Measurements from ENCODE around the gene SCN2A.
"Not testable (repeated sequence)": the region's sequence is repeated elsewhere in the genome, so short reads cannot be mapped to it uniquely, and the experiment has no call there.

SCN2A gene

GRCh38 chr2:165305391-165306096 is 66.3 kb downstream of the SCN2A start:
- TF ChIP-seq MYC (IDR thresholded peaks at IDR 0.05; ENCODE audit: low read depth, low read length) = no peak
- DNase-seq (ENCODE audit: low read depth) = no peak
- no peak overlapping the region for H3K4me3 ChIP-seq (ENCODE audit: low read depth, low read length)

DNA sequence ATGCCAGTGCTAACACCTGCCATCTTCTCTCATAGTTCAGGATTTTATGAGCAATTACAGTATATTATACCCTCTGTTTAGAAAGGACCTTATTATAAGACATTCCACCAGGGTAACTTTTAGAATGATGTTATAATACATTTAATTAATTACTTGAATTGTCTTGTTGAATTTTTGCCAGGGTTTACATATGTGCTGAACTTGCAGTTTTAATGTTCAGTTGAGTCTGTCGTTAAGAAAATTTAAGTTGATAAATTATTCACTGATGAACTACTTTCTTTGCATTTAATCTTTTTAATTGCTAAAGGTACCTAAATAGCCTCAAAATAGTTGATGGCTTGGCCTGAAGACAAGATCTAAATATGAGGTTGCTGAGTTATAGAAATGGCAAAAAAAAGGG is 68.1 kb downstream of the SCN2A start:
- H3K4me3 ChIP-seq (ENCODE audit: low read depth, low read length) = no peak overlapping the region
- DNase-seq (ENCODE audit: low read depth) = no peak
- TF ChIP-seq POLR2A (IDR thresholded peaks at IDR 0.05; ENCODE audit: extremely low read depth, insufficient read length) (no peak), MAX (IDR thresholded peaks at IDR 0.05; ENCODE audit: low read depth, low read length) (no peak), MYC (IDR thresholded peaks at IDR 0.05; ENCODE audit: low read depth, low read length) (no peak)
- TF ChIP-seq, protein P1, sequence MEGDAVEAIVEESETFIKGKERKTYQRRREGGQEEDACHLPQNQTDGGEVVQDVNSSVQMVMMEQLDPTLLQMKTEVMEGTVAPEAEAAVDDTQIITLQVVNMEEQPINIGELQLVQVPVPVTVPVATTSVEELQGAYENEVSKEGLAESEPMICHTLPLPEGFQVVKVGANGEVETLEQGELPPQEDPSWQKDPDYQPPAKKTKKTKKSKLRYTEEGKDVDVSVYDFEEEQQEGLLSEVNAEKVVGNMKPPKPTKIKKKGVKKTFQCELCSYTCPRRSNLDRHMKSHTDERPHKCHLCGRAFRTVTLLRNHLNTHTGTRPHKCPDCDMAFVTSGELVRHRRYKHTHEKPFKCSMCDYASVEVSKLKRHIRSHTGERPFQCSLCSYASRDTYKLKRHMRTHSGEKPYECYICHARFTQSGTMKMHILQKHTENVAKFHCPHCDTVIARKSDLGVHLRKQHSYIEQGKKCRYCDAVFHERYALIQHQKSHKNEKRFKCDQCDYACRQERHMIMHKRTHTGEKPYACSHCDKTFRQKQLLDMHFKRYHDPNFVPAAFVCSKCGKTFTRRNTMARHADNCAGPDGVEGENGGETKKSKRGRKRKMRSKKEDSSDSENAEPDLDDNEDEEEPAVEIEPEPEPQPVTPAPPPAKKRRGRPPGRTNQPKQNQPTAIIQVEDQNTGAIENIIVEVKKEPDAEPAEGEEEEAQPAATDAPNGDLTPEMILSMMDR (IDR thresholded peaks at IDR 0.05; ENCODE audit: low read depth, low read length) = no peak

DNA sequence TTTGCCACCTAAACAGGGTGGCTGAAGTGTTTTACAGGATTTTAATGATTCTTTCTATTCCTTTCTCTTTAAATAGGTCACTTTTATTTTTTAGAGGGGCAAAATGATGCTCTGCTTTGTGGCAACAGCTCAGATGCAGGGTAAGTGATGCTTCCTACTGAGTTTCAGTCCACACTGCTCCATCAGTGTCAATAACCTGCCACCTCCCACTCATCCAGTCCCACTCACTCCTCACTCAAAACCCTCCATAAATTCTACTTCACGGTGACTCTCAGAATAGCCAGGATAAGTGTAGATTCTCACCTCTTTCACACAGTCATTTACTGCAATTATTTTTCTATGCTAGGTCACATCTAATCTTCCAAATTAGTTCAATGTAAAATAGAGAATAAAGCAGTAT is 72.7 kb downstream of the SCN2A start:
- TF ChIP-seq, protein P1 (IDR thresholded peaks at IDR 0.05; ENCODE audit: low read depth, low read length) = no peak
- no peak for TF ChIP-seq MAX (IDR thresholded peaks at IDR 0.05; ENCODE audit: low read depth, low read length)
- TF ChIP-seq MYC (IDR thresholded peaks at IDR 0.05; ENCODE audit: low read depth, low read length) = no peak
- no peak for TF ChIP-seq POLR2A (IDR thresholded peaks at IDR 0.05; ENCODE audit: extremely low read depth, insufficient read length)
- no peak overlapping the region for H3K4me3 ChIP-seq (ENCODE audit: low read depth, low read length)
- DNase-seq (ENCODE audit: low read depth) = no peak

DNA sequence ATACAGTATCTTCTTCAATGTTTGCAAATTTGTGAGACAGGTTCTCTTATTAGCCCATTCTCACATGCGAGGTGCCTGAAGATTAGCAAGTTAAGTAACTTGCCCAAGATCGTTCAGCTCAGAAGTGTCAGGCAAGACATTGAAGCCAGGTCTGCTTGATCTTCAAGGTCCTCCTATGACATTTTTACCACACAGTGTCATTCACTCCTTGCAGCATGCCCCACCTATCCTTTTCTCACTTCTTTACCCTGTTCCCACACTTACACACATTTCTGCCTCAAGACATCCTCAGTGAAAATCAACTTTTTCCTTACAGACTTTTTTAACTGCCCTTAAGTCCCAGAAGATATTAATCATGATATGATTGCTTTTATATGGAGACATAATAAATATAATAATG is 73.8 kb downstream of the SCN2A start:
- no peak for DNase-seq (ENCODE audit: low read depth)
- TF ChIP-seq POLR2A (IDR thresholded peaks at IDR 0.05; ENCODE audit: extremely low read depth, insufficient read length) = no peak
- TF ChIP-seq, protein P1 (IDR thresholded peaks at IDR 0.05; ENCODE audit: low read depth, low read length) = no peak
- no peak for TF ChIP-seq MYC (IDR thresholded peaks at IDR 0.05; ENCODE audit: low read depth, low read length)
- no peak for TF ChIP-seq MAX (IDR thresholded peaks at IDR 0.05; ENCODE audit: low read depth, low read length)
- H3K4me3 ChIP-seq (ENCODE audit: low read depth, low read length) = no peak overlapping the region

- TF ChIP-seq POLR2A (IDR thresholded peaks at IDR 0.05; ENCODE audit: extremely low read depth, insufficient read length) = no peak
- TF ChIP-seq, protein P1 (IDR thresholded peaks at IDR 0.05; ENCODE audit: low read depth, low read length) = no peak
- TF ChIP-seq MAX (IDR thresholded peaks at IDR 0.05; ENCODE audit: low read depth, low read length) = no peak
- TF ChIP-seq MYC (IDR thresholded peaks at IDR 0.05; ENCODE audit: low read depth, low read length) = no peak
Measured at GRCh38 chr2:165313509-165313908, 74.3 kb downstream of the SCN2A start.

GRCh38 chr2:165328272-165328671 is 89.1 kb downstream of the SCN2A start:
- no peak overlapping the region for H3K4me3 ChIP-seq (ENCODE audit: low read depth, low read length)
- peak; percentile 29 for DNase-seq (ENCODE audit: low read depth)

More at GRCh38 chr2:165313509-165313908, 74.3 kb downstream of the SCN2A start:
- H3K4me3 ChIP-seq (ENCODE audit: low read depth, low read length) = no peak overlapping the region
- DNase-seq (ENCODE audit: low read depth) = no peak

DNA sequence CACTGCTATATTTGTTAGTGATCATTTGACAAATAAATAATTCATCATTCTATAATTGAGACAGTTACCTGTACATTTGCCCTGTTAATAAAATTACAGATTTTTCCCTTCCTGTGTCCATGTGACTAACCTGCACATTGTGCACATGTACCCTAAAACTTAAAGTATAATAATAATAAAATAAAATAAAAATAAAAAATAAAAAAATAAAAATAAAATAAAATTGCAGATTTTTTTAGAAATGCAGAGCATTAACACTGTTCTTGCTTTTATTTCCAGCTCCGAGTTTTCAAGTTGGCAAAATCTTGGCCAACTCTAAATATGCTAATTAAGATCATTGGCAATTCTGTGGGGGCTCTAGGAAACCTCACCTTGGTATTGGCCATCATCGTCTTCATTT is 105.1 kb downstream of the SCN2A start:
- H3K4me3 ChIP-seq (ENCODE audit: low read depth, low read length); DNase-seq (ENCODE audit: low read depth): not testable (repeated sequence)

More at GRCh38 chr2:165328272-165328671, 89.1 kb downstream of the SCN2A start:
- no peak for TF ChIP-seq MAX (IDR thresholded peaks at IDR 0.05; ENCODE audit: low read depth, low read length)
- TF ChIP-seq, protein P1 (IDR thresholded peaks at IDR 0.05; ENCODE audit: low read depth, low read length) = no peak
- no peak for TF ChIP-seq POLR2A (IDR thresholded peaks at IDR 0.05; ENCODE audit: extremely low read depth, insufficient read length)
- no peak for TF ChIP-seq MYC (IDR thresholded peaks at IDR 0.05; ENCODE audit: low read depth, low read length)

All from NB4 (cell line).